SU-DHL-6 (cell line): Measurements from ENCODE around the gene GNA14.

ENCODE experiments used
- CTCF ChIP-seq: fragments of 200-600 bp; sonication (generic); IDR thresholded peaks from one replicate; pipeline ENCODE4 v1.5.1; 2017; ENCODE audit warnings: antibody characterized with exemption, mild to moderate bottlenecking, low read length, moderate library complexity; ENCODE audit not compliant: insufficient read depth, poor library complexity, severe bottlenecking
- EZH2phosphoT487 ChIP-seq: fragments of 200-600 bp; sonication (generic), shearing (Covaris generic); conservative IDR thresholded peaks from 2 replicates; pipeline ENCODE4 v1.6.1; 2018; ENCODE audit warnings: mild to moderate bottlenecking, antibody characterized with exemption, low read length, moderate library complexity, mixed read lengths

DNA sequence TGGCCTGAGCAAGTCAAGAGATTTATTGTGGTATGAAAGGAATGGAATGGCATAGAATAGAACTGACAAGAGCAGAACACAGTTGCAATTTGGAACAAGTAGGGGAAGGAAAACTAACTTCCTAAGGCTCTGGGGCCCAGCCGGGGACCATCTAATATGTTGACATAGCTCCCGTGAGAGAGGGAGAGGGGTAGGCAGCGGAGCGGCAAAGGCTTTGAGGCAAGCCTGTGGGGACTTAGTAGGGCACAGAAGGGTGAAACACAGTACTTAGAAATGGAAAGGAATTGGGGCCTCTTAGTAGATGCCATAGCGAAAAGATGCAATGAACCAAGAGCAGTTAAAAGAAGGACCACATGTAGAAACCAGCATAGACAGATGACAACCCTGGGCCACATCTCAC, 11.8 kb upstream of the GNA14 start:
- no peak for TF ChIP-seq CTCF
- TF ChIP-seq EZH2phosphoT487: no peak
